GM23338 (cell line): ENCODE measurements around the gene RABL3. TPM values are rescaled to one million over a fixed set of nuclear protein-coding genes. Genes with fewer than 3 reads are reported as not detected.

Experiments
- ATAC-seq: fragments of 200-7000 bp; cut with Tn5 transposase; 3 replicates; pipeline ENCODE4 v1.9.1; 2020
- DNase-seq: peaks from one replicate; pipeline ENCODE4 v3.0.0-alpha.2; 2015; ENCODE audit warnings: low spot score
- H2AFZ ChIP-seq: fragments of 200-600 bp; sonication (generic); 2 replicates; pipeline ENCODE4 v1.8.0; 2016; ENCODE audit warnings: antibody characterized with exemption, mild to moderate bottlenecking, moderate library complexity
- H3F3A ChIP-seq: fragments of 200-600 bp; sonication (generic); replicated peaks from 2 replicates; pipeline ENCODE4 v1.8.0; 2017; ENCODE audit warnings: antibody characterized with exemption, mixed run types, low read depth
- H3K27ac ChIP-seq: fragments of 200-600 bp; sonication (generic); 2 replicates; pipeline ENCODE4 v1.6.1; 2016; ENCODE audit warnings: low read depth
- H3K27me3 ChIP-seq: fragments of 200-600 bp; sonication (generic); 2 replicates; pipeline ENCODE4 v1.8.0; 2016; ENCODE audit warnings: mild to moderate bottlenecking, mixed run types, moderate library complexity; ENCODE audit not compliant: insufficient read depth
- H3K36me3 ChIP-seq: fragments of 200-600 bp; sonication (generic); 2 replicates; pipeline ENCODE4 v1.8.0; 2016; ENCODE audit warnings: mild to moderate bottlenecking; ENCODE audit not compliant: insufficient read depth
- H3K4me1 ChIP-seq: fragments of 200-600 bp; sonication (generic); 2 replicates; pipeline ENCODE4 v1.8.0; 2016; ENCODE audit warnings: mild to moderate bottlenecking, moderate library complexity; ENCODE audit not compliant: insufficient read depth
- H3K4me2 ChIP-seq: fragments of 200-600 bp; sonication (generic); 2 replicates; pipeline ENCODE4 v1.7.1; 2017; ENCODE audit warnings: mixed run types
- H3K4me3 ChIP-seq: fragments of 200-600 bp; sonication (generic); 2 replicates; pipeline ENCODE4 v1.6.1; 2016; ENCODE audit warnings: mixed run types
- H3K79me2 ChIP-seq: fragments of 200-600 bp; sonication (generic); replicated peaks from 2 replicates; pipeline ENCODE4 v1.8.0; 2017; ENCODE audit warnings: mild to moderate bottlenecking; ENCODE audit not compliant: insufficient read depth
- H3K9me2 ChIP-seq: fragments of 200-600 bp; sonication (generic); 2 replicates; pipeline ENCODE4 v1.8.0; 2017; ENCODE audit not compliant: insufficient read depth
- H4K20me1 ChIP-seq: fragments of 200-600 bp; sonication (generic); replicated peaks from 2 replicates; pipeline ENCODE4 v1.8.0; 2017; ENCODE audit warnings: mild to moderate bottlenecking; ENCODE audit not compliant: insufficient read depth
- H3K27ac Mint-ChIP-seq: 2 replicates; pipeline ENCODE4 v1.8.0; 2020; ENCODE audit warnings: inconsistent platforms, mild to moderate bottlenecking, moderate library complexity, mixed read lengths
- H3K27me3 Mint-ChIP-seq: 3 replicates; pipeline ENCODE4 v1.8.0; 2022; ENCODE audit warnings: low read depth, mild to moderate bottlenecking, moderate library complexity, mixed read lengths, inconsistent platforms; ENCODE audit not compliant: insufficient read depth, poor library complexity
- H3K36me3 Mint-ChIP-seq: 3 replicates; pipeline ENCODE4 v1.8.0; 2021; ENCODE audit warnings: low read depth, mild to moderate bottlenecking, inconsistent platforms, moderate library complexity, mixed read lengths
- H3K4me1 Mint-ChIP-seq: 3 replicates; pipeline ENCODE4 v1.8.0; 2020; ENCODE audit warnings: mild to moderate bottlenecking, inconsistent platforms, mixed read lengths
- H3K4me3 Mint-ChIP-seq: 3 replicates; pipeline ENCODE4 v1.8.0; 2021; ENCODE audit warnings: moderate library complexity, mild to moderate bottlenecking, inconsistent platforms, mixed read lengths
- H3K9me3 Mint-ChIP-seq: 3 replicates; pipeline ENCODE4 v1.8.0; 2020; ENCODE audit warnings: moderate library complexity, mild to moderate bottlenecking, inconsistent platforms, mixed read lengths
- CREB1 ChIP-seq: fragments of 250-450 bp; sonication (Bioruptor Pico); IDR thresholded peaks from 2 replicates; pipeline ENCODE4 v1.5.0; 2020; ENCODE audit warnings: low read depth, mild to moderate bottlenecking, moderate library complexity
- CTCF ChIP-seq, 2 experiments: fragments of 200-600 bp in 1 of 2; sonication (generic) in 1 of 2; conservative IDR thresholded peaks; 2 replicates each; pipeline versions ENCODE4 v1.5.1 to v1.6.1; 2016 to 2017; ENCODE audit warnings: antibody characterized with exemption in 2 of 2, low read depth in 2 of 2, mild to moderate bottlenecking in 2 of 2, moderate library complexity in 1 of 2
- EZH2phosphoT487 ChIP-seq: fragments of 200-600 bp; sonication (generic); IDR thresholded peaks from one replicate; pipeline ENCODE4 v1.8.1; 2018; ENCODE audit warnings: antibody characterized with exemption; ENCODE audit not compliant: unreplicated experiment
- JUNB ChIP-seq: IDR thresholded peaks from one replicate; pipeline ENCODE4 v1.6.1; 2016; ENCODE audit warnings: antibody characterized with exemption; ENCODE audit not compliant: unreplicated experiment
- NANOG ChIP-seq: IDR thresholded peaks from 2 replicates; pipeline ENCODE4 v1.6.1; 2016; ENCODE audit warnings: antibody characterized with exemption, borderline replicate concordance
- REST ChIP-seq: IDR thresholded peaks from one replicate; pipeline ENCODE4 v1.6.1; 2018; ENCODE audit warnings: antibody characterized with exemption; ENCODE audit not compliant: unreplicated experiment
- STAT1 ChIP-seq: IDR thresholded peaks from one replicate; pipeline ENCODE4 v1.6.1; 2016; ENCODE audit warnings: antibody characterized with exemption; ENCODE audit not compliant: unreplicated experiment
- ZNF114 ChIP-seq: fragments of 250-450 bp; sonication (Bioruptor Pico); IDR thresholded peaks from 2 replicates; pipeline ENCODE4 v1.5.0; 2020; ENCODE audit warnings: mild to moderate bottlenecking, moderate library complexity
- ZNF331 ChIP-seq: fragments of 250-450 bp; sonication (Bioruptor Pico); IDR thresholded peaks from 2 replicates; pipeline ENCODE4 v1.5.0; 2020; ENCODE audit warnings: low read depth, mild to moderate bottlenecking, moderate library complexity
- polyA plus RNA-seq: library from polyadenylated mRNA; unstranded; fragments of >200 nt; fragmentation: Nextera tagmentation; extraction: Ambion mirVana; gene quantifications from 2 replicates; pipeline ENCODE4 v1.2.1, GENCODE V29; 2016
- total RNA-seq: library from RNA; depleted of rRNA; stranded (reverse); fragments of >200 nt; shearing (Covaris generic); gene quantifications from 2 replicates; pipeline ENCODE4 v1.2.3, GENCODE V29; 2014

The RABL3 gene
- total and polyA plus RNA-seq, 2 experiments from 2014 or later: 7.8 to 9.8 TPM

DNA sequence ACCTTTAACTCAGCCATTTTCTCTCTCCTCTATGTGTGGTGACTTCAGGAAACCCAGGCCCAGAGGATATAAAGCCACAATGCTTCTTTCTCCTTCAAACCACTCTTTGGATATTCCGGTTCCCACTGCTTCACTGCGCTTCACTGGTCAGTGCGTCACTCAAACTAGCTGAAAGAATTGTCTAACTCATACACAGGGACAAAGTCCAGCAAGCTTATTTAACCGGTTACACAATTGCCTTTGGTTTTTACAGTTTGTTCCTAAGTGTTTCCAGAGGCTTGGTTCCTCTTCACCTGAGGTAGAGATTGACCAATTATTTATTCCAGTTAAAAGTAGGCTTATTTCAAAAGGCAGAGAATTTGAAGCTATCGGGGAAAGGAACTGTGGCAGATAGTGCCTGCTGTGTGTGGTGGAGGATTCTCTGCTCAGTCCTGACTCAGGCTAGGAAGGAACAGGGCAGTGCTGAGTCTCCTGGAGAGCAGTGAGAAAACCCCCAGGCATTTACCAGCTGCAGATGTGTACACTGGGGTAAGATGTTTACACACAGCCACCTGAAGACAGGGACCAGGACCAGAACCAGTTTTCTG lies 60.1 kb downstream of the RABL3 start, which contains the start of gene HGD (continued):
- TF ChIP-seq REST (no peak), CTCF (conservative IDR thresholded peaks at IDR 0.05; ENCODE audit: low read depth in 2 of 2) (no peak), NANOG (no peak), EZH2phosphoT487 (no peak), STAT1 (no peak), JUNB (no peak), ZNF114 (CRISPR knock-in tag) (no peak)

DNA sequence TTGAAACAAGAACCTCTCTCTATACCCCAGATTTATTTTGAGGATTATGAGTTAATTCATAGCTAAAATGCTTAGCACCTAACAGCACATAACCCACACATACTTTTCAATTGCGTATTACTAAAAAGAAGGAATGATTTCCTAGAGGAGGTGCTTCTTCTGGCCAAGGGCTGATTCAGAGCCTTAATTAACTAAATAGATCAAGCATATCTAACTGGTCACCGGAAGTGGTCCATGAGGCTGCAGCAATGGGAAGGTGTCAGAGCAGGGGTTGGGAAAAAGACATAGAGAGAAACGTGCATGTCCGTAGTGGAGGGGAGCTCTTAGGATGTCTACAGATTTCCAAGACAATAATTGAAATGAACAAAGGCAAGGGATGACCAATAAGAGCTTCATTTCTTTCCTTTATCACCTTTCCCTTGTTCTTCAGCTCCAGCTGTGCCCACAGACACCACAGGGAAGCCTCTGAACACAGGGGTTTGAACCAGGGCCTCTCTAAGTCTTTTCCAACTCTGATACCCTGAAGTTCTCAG lies 60.7 kb downstream of the RABL3 start:
- Histone ChIP-seq H3K4me3 (no peak overlapping the region), H2AFZ (no peak overlapping the region), H3K79me2 (no peaks in the 10 kb centered on the region), H3F3A (no peaks in the 10 kb centered on the region), H3K36me3 (no peaks in the 10 kb centered on the region), H3K4me1 (peaks cover 31% of the 10 kb centered on the region), H3K4me2 (no peak overlapping the region), H3K27ac (no peak overlapping the region), H3K9me2 (0 out of 2 replicates have a peak, but pooled peaks cover 9% of the 10 kb centered on the region), H4K20me1 (no peaks in the 10 kb centered on the region), H3K27me3 (no peaks in the 10 kb centered on the region)
- no peak for DNase-seq
- no peak for ATAC-seq
- H3K27me3 Mint-ChIP-seq: peaks cover 6% of the 10 kb centered on the region
- no peak overlapping the region for H3K4me3 Mint-ChIP-seq
- peaks cover 16% of the 10 kb centered on the region for H3K36me3 Mint-ChIP-seq
- peak overlapping the region; percentile 67 for H3K27ac Mint-ChIP-seq
- peaks cover 9% of the 10 kb centered on the region for H3K9me3 Mint-ChIP-seq
- H3K4me1 Mint-ChIP-seq: peaks cover 61% of the 10 kb centered on the region
- TF ChIP-seq EZH2phosphoT487 (no peak), REST (no peak), ZNF331 (no peak), CREB1 (no peak), STAT1 (no peak)
